Measurements from ENCODE around the gene ARID5B. TPM values are rescaled to one million over a fixed set of nuclear protein-coding genes. Genes with fewer than 3 reads are reported as not detected.

Gene ARID5B
- total RNA-seq, 1 experiment from 2014 or later: 0.04 TPM

DNA sequence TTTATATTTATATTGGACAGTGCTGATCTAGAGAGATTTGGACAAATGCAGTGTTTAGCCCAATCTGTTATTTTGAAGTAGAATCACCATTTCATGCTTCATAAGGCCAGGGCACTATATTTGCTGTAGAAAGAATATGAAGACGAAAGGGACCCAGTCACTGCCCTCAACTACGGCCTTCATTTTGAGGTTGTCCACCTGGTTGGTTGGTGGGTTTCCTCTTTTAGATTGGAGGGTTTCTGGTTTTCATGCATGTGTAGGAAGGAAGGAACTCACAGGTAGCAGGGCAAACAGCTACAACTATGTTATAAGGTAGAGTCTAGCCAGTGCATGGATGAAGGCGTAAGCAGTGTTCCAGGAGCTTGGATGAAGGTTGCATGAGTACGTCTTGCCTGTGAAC is 56.3 kb downstream of the ARID5B start:
- H3K27me3 Mint-ChIP-seq (ENCODE audit: low read depth): peaks cover 1% of the 10 kb centered on the region; the same call in 1 of the 2 replicates
- H3T11ph ChIP-seq (ENCODE audit: low read length): no peak overlapping the region
- H2AFZ ChIP-seq (ENCODE audit: low read length): no peak overlapping the region
- no peak overlapping the region for H2BK12ac ChIP-seq (ENCODE audit: insufficient read length, low read depth, low read length)
- H3K9me3 ChIP-seq (ENCODE audit: control insufficient read depth, low read depth, low read length): no peaks in the 10 kb centered on the region
- H4K20me1 ChIP-seq (ENCODE audit: control insufficient read depth, insufficient read depth, insufficient read length): no peaks in the 10 kb centered on the region
- H2BK15ac ChIP-seq (ENCODE audit: low read depth, low read length): no peak overlapping the region
- no peaks in the 10 kb centered on the region for H3K4me1 ChIP-seq (ENCODE audit: insufficient read depth, low read length)
- no peak overlapping the region for H4K91ac ChIP-seq (ENCODE audit: insufficient read length, low read depth, low read length)
- no peaks in the 10 kb centered on the region for H3K23me2 ChIP-seq (ENCODE audit: insufficient read length, low read depth, low read length, poor library complexity, severe bottlenecking)
- no peak overlapping the region for H3K4me2 ChIP-seq (ENCODE audit: insufficient read depth, insufficient read length, low read length)
- H3K79me1 ChIP-seq (ENCODE audit: insufficient read depth, low read depth, low read length, poor library complexity, severe bottlenecking): no peaks in the 10 kb centered on the region
- H4K5ac ChIP-seq (ENCODE audit: insufficient read length, low read depth, low read length): no peak overlapping the region
- no peak overlapping the region for H4K8ac ChIP-seq (replicated peaks; ENCODE audit: insufficient read length, low read depth, low read length)
- no peak overlapping the region for H3K23ac ChIP-seq (ENCODE audit: insufficient read length, low read depth, low read length)
- no peak overlapping the region for H3K14ac ChIP-seq (ENCODE audit: insufficient read depth, low read length)
- H3K9ac ChIP-seq (ENCODE audit: extremely low read depth, insufficient read length, low read length): no peak overlapping the region
- no peaks in the 10 kb centered on the region for H3K79me2 ChIP-seq (ENCODE audit: insufficient read depth, low read length)
- H3K27me3 ChIP-seq (ENCODE audit: insufficient read depth, low read length): no peaks in the 10 kb centered on the region
- H2BK20ac ChIP-seq (ENCODE audit: low read depth, low read length, poor library complexity, severe bottlenecking): no peak overlapping the region
- H3K4ac ChIP-seq (ENCODE audit: low read depth, low read length): no peak overlapping the region
- no peaks in the 10 kb centered on the region for H3K4me1 Mint-ChIP-seq
- no peaks in the 10 kb centered on the region; a peak in 1 of 7 replicates for H3K36me3 Mint-ChIP-seq (ENCODE audit: insufficient read depth in 1 of 3, low read depth in 3 of 3)
- DNase-seq: no peak
- TF ChIP-seq, protein P1, sequence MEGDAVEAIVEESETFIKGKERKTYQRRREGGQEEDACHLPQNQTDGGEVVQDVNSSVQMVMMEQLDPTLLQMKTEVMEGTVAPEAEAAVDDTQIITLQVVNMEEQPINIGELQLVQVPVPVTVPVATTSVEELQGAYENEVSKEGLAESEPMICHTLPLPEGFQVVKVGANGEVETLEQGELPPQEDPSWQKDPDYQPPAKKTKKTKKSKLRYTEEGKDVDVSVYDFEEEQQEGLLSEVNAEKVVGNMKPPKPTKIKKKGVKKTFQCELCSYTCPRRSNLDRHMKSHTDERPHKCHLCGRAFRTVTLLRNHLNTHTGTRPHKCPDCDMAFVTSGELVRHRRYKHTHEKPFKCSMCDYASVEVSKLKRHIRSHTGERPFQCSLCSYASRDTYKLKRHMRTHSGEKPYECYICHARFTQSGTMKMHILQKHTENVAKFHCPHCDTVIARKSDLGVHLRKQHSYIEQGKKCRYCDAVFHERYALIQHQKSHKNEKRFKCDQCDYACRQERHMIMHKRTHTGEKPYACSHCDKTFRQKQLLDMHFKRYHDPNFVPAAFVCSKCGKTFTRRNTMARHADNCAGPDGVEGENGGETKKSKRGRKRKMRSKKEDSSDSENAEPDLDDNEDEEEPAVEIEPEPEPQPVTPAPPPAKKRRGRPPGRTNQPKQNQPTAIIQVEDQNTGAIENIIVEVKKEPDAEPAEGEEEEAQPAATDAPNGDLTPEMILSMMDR (conservative IDR thresholded peaks at IDR 0.05): no peak
- H3K56ac ChIP-seq (ENCODE audit: insufficient read length, low read depth, low read length): no peak overlapping the region
- no peaks in the 10 kb centered on the region for H3K9me3 Mint-ChIP-seq
- no peak overlapping the region for H3K27ac Mint-ChIP-seq
- H2BK120ac ChIP-seq (ENCODE audit: low read depth, low read length, poor library complexity, severe bottlenecking): no peak overlapping the region
- H2BK5ac ChIP-seq (ENCODE audit: insufficient read length, low read length): no peak overlapping the region
- no peak overlapping the region for H3K27ac ChIP-seq (ENCODE audit: insufficient read length, low read depth, low read length)
- H3K4me3 Mint-ChIP-seq: no peak overlapping the region
- WGBS (ENCODE audit: extremely low coverage, insufficient read length, low lambda C conversion rate): no CpG with 5 or more reads among the region's 4 CpGs
- no peak overlapping the region for H3K18ac ChIP-seq (ENCODE audit: insufficient read length, low read depth, low read length)
- H2AK5ac ChIP-seq (ENCODE audit: insufficient read length, low read length): no peak overlapping the region
